ENCODE data around the gene SLC12A8.

Gene SLC12A8

GRCh38 chr3:125108833-125109535 lies 103.6 kb downstream of the SLC12A8 start:
- no peak overlapping the region for H3K27ac ChIP-seq (ENCODE audit: low read depth, low read length)
- no peaks in the 10 kb centered on the region for H3K27me3 ChIP-seq (ENCODE audit: control insufficient read depth in 5 of 5, insufficient read depth in 4 of 5, low read length in 5 of 5)
- H3K4me3 ChIP-seq (ENCODE audit: low read depth in 1 of 5, low read length in 5 of 5) = no peak overlapping the region
- no peak overlapping the region for H3K9ac ChIP-seq (ENCODE audit: low read length in 5 of 5)
- no peaks in the 10 kb centered on the region for H3K9me3 ChIP-seq (ENCODE audit: control insufficient read depth in 5 of 5, low read length in 5 of 5)
- no peaks in the 10 kb centered on the region for H3K36me3 ChIP-seq (ENCODE audit: control insufficient read depth in 5 of 5, insufficient read depth in 5 of 5, low read length in 5 of 5)
- no peaks in the 10 kb centered on the region for H3K4me1 ChIP-seq (ENCODE audit: control insufficient read depth in 5 of 5, insufficient read depth in 5 of 5, low read length in 5 of 5)

GRCh38 chr3:125107861-125108567 lies 104.5 kb downstream of the SLC12A8 start:
- no peaks in the 10 kb centered on the region for H3K4me1 ChIP-seq (ENCODE audit: control insufficient read depth in 5 of 5, insufficient read depth in 5 of 5, low read length in 5 of 5)
- no peak overlapping the region for H3K9ac ChIP-seq (ENCODE audit: low read length in 5 of 5)
- no peak overlapping the region for H3K4me3 ChIP-seq (ENCODE audit: low read depth in 1 of 5, low read length in 5 of 5)
- H3K27me3 ChIP-seq (ENCODE audit: control insufficient read depth in 5 of 5, insufficient read depth in 4 of 5, low read length in 5 of 5) = no peaks in the 10 kb centered on the region
- H3K9me3 ChIP-seq (ENCODE audit: control insufficient read depth in 5 of 5, low read length in 5 of 5) = no peaks in the 10 kb centered on the region
- no peaks in the 10 kb centered on the region for H3K36me3 ChIP-seq (ENCODE audit: control insufficient read depth in 5 of 5, insufficient read depth in 5 of 5, low read length in 5 of 5)
- H3K27ac ChIP-seq (ENCODE audit: low read depth, low read length) = no peak overlapping the region

- no peak overlapping the region for H3K9ac ChIP-seq (ENCODE audit: low read length in 5 of 5)
- H3K36me3 ChIP-seq (ENCODE audit: control insufficient read depth in 5 of 5, insufficient read depth in 5 of 5, low read length in 5 of 5) = no peaks in the 10 kb centered on the region
- H3K27ac ChIP-seq (ENCODE audit: low read depth, low read length) = no peak overlapping the region
- no peak overlapping the region for H3K4me3 ChIP-seq (ENCODE audit: low read depth in 1 of 5, low read length in 5 of 5)
- H3K27me3 ChIP-seq (ENCODE audit: control insufficient read depth in 5 of 5, insufficient read depth in 4 of 5, low read length in 5 of 5) = no peaks in the 10 kb centered on the region
- no peaks in the 10 kb centered on the region for H3K9me3 ChIP-seq (ENCODE audit: control insufficient read depth in 5 of 5, low read length in 5 of 5)
- no peaks in the 10 kb centered on the region for H3K4me1 ChIP-seq (ENCODE audit: control insufficient read depth in 5 of 5, insufficient read depth in 5 of 5, low read length in 5 of 5)
Observed at GRCh38 chr3:125107363-125107762, 105.2 kb downstream of the SLC12A8 start.

GRCh38 chr3:125105116-125105515 lies 107.4 kb downstream of the SLC12A8 start:
- Histone ChIP-seq H3K9ac (ENCODE audit: low read length in 5 of 5) (no peak overlapping the region), H3K4me3 (ENCODE audit: low read depth in 1 of 5, low read length in 5 of 5) (no peak overlapping the region), H3K4me1 (ENCODE audit: control insufficient read depth in 5 of 5, insufficient read depth in 5 of 5, low read length in 5 of 5) (no peaks in the 10 kb centered on the region)

GRCh38 chr3:125104639-125105038 lies 107.9 kb downstream of the SLC12A8 start:
- no peaks in the 10 kb centered on the region for H3K9me3 ChIP-seq (ENCODE audit: control insufficient read depth in 5 of 5, low read length in 5 of 5)
- no peak overlapping the region for H3K9ac ChIP-seq (ENCODE audit: low read length in 5 of 5)
- H3K36me3 ChIP-seq (ENCODE audit: control insufficient read depth in 5 of 5, insufficient read depth in 5 of 5, low read length in 5 of 5) = no peaks in the 10 kb centered on the region
- H3K27me3 ChIP-seq (ENCODE audit: control insufficient read depth in 5 of 5, insufficient read depth in 4 of 5, low read length in 5 of 5) = no peaks in the 10 kb centered on the region
- H3K27ac ChIP-seq (ENCODE audit: low read depth, low read length) = no peak overlapping the region
- no peak overlapping the region for H3K4me3 ChIP-seq (ENCODE audit: low read depth in 1 of 5, low read length in 5 of 5)
- H3K4me1 ChIP-seq (ENCODE audit: control insufficient read depth in 5 of 5, insufficient read depth in 5 of 5, low read length in 5 of 5) = no peaks in the 10 kb centered on the region

More at GRCh38 chr3:125105116-125105515, 107.4 kb downstream of the SLC12A8 start:
- Histone ChIP-seq H3K27ac (ENCODE audit: low read depth, low read length) (no peak overlapping the region), H3K36me3 (ENCODE audit: control insufficient read depth in 5 of 5, insufficient read depth in 5 of 5, low read length in 5 of 5) (no peaks in the 10 kb centered on the region), H3K9me3 (ENCODE audit: control insufficient read depth in 5 of 5, low read length in 5 of 5) (no peaks in the 10 kb centered on the region), H3K27me3 (ENCODE audit: control insufficient read depth in 5 of 5, insufficient read depth in 4 of 5, low read length in 5 of 5) (no peaks in the 10 kb centered on the region)

GRCh38 chr3:125103406-125103805 lies 109.1 kb downstream of the SLC12A8 start:
- no peaks in the 10 kb centered on the region for H3K9me3 ChIP-seq (ENCODE audit: control insufficient read depth in 5 of 5, low read length in 5 of 5)
- no peak overlapping the region for H3K4me3 ChIP-seq (ENCODE audit: low read depth in 1 of 5, low read length in 5 of 5)
- no peaks in the 10 kb centered on the region for H3K27me3 ChIP-seq (ENCODE audit: control insufficient read depth in 5 of 5, insufficient read depth in 4 of 5, low read length in 5 of 5)
- H3K4me1 ChIP-seq (ENCODE audit: control insufficient read depth in 5 of 5, insufficient read depth in 5 of 5, low read length in 5 of 5) = no peaks in the 10 kb centered on the region
- no peak overlapping the region for H3K9ac ChIP-seq (ENCODE audit: low read length in 5 of 5)
- H3K36me3 ChIP-seq (ENCODE audit: control insufficient read depth in 5 of 5, insufficient read depth in 5 of 5, low read length in 5 of 5) = no peaks in the 10 kb centered on the region
- no peak overlapping the region for H3K27ac ChIP-seq (ENCODE audit: low read depth, low read length)

- Histone ChIP-seq H3K9ac (ENCODE audit: low read length in 5 of 5) (no peak overlapping the region), H3K4me3 (ENCODE audit: low read depth in 1 of 5, low read length in 5 of 5) (no peak overlapping the region), H3K9me3 (ENCODE audit: control insufficient read depth in 5 of 5, low read length in 5 of 5) (no peaks in the 10 kb centered on the region), H3K27ac (ENCODE audit: low read depth, low read length) (no peak overlapping the region), H3K27me3 (ENCODE audit: control insufficient read depth in 5 of 5, insufficient read depth in 4 of 5, low read length in 5 of 5) (no peaks in the 10 kb centered on the region), H3K36me3 (ENCODE audit: control insufficient read depth in 5 of 5, insufficient read depth in 5 of 5, low read length in 5 of 5) (no peaks in the 10 kb centered on the region), H3K4me1 (ENCODE audit: control insufficient read depth in 5 of 5, insufficient read depth in 5 of 5, low read length in 5 of 5) (no peaks in the 10 kb centered on the region)
Observed at GRCh38 chr3:125102470-125102869, 110.1 kb downstream of the SLC12A8 start.

- no peak overlapping the region for H3K9ac ChIP-seq (ENCODE audit: low read length in 5 of 5)
- no peaks in the 10 kb centered on the region for H3K27me3 ChIP-seq (ENCODE audit: control insufficient read depth in 5 of 5, insufficient read depth in 4 of 5, low read length in 5 of 5)
- no peak overlapping the region for H3K4me3 ChIP-seq (ENCODE audit: low read depth in 1 of 5, low read length in 5 of 5)
- no peaks in the 10 kb centered on the region for H3K36me3 ChIP-seq (ENCODE audit: control insufficient read depth in 5 of 5, insufficient read depth in 5 of 5, low read length in 5 of 5)
- peaks cover 0 to 5% (median 0%) of the 10 kb centered on the region in 5 donors for H3K9me3 ChIP-seq (ENCODE audit: control insufficient read depth in 5 of 5, low read length in 5 of 5)
- H3K4me1 ChIP-seq (ENCODE audit: control insufficient read depth in 5 of 5, insufficient read depth in 5 of 5, low read length in 5 of 5) = no peaks in the 10 kb centered on the region
- no peak overlapping the region for H3K27ac ChIP-seq (ENCODE audit: low read depth, low read length)
Observed at GRCh38 chr3:125098611-125099291, 113.8 kb downstream of the SLC12A8 start.

GRCh38 chr3:125090649-125091048 lies 121.9 kb downstream of the SLC12A8 start:
- peaks cover 0 to 3% (median 0%) of the 10 kb centered on the region in 5 donors for H3K4me1 ChIP-seq (ENCODE audit: control insufficient read depth in 5 of 5, insufficient read depth in 5 of 5, low read length in 5 of 5)
- no peak overlapping the region for H3K27ac ChIP-seq (ENCODE audit: low read depth, low read length)
- no peaks in the 10 kb centered on the region for H3K27me3 ChIP-seq (ENCODE audit: control insufficient read depth in 5 of 5, insufficient read depth in 4 of 5, low read length in 5 of 5)
- H3K9me3 ChIP-seq (ENCODE audit: control insufficient read depth in 5 of 5, low read length in 5 of 5) = peaks cover 0 to 10% (median 0%) of the 10 kb centered on the region in 5 donors
- H3K36me3 ChIP-seq (ENCODE audit: control insufficient read depth in 5 of 5, insufficient read depth in 5 of 5, low read length in 5 of 5) = no peaks in the 10 kb centered on the region
- H3K9ac ChIP-seq (ENCODE audit: low read length in 5 of 5) = no peak overlapping the region
- H3K4me3 ChIP-seq (ENCODE audit: low read depth in 1 of 5, low read length in 5 of 5) = no peak overlapping the region

- H3K4me3 ChIP-seq (ENCODE audit: low read depth in 1 of 5, low read length in 5 of 5) = no peak overlapping the region
- H3K27me3 ChIP-seq (ENCODE audit: control insufficient read depth in 5 of 5, insufficient read depth in 4 of 5, low read length in 5 of 5) = no peaks in the 10 kb centered on the region
- no peak overlapping the region for H3K9ac ChIP-seq (ENCODE audit: low read length in 5 of 5)
- no peaks in the 10 kb centered on the region for H3K36me3 ChIP-seq (ENCODE audit: control insufficient read depth in 5 of 5, insufficient read depth in 5 of 5, low read length in 5 of 5)
- peaks cover 0 to 7% (median 0%) of the 10 kb centered on the region in 5 donors for H3K9me3 ChIP-seq (ENCODE audit: control insufficient read depth in 5 of 5, low read length in 5 of 5)
- peaks cover 0 to 3% (median 0%) of the 10 kb centered on the region in 5 donors for H3K4me1 ChIP-seq (ENCODE audit: control insufficient read depth in 5 of 5, insufficient read depth in 5 of 5, low read length in 5 of 5)
- H3K27ac ChIP-seq (ENCODE audit: low read depth, low read length) = no peak overlapping the region
Observed at GRCh38 chr3:125087768-125088391, 124.7 kb downstream of the SLC12A8 start.

Data from subcutaneous abdominal adipose tissue (tissue), 5 donors.